Psoas muscle (tissue), 8 donors: ENCODE measurements around the gene SNRNP200. TPM values are rescaled to one million over a fixed set of nuclear protein-coding genes. Genes with fewer than 3 reads are reported as not detected.

Experiments used
- ATAC-seq, 4 donors: fragments of 200-7000 bp; cut with Tn5 transposase; one replicate each; pipeline ENCODE4 v1.9.1; 2020; ENCODE audit warnings: moderate library complexity in 3 of 4, mild to moderate bottlenecking in 2 of 4
- DNase-seq, 2 donors: peaks; one replicate each; pipeline ENCODE4 v3.0.0-alpha.2; 2020
- H3K27ac ChIP-seq: fragments of 200-600 bp; one replicate; pipeline ENCODE4 v1.8.0; 2022
- H3K27me3 ChIP-seq, 3 donors: fragments of 200-600 bp in 1 of 3; one replicate each; pipeline versions ENCODE4 v1.6.1 to v1.8.0; 2013 to 2022; ENCODE audit warnings: low read length in 2 of 3, mild to moderate bottlenecking in 2 of 3, moderate library complexity in 1 of 3; ENCODE audit not compliant: insufficient read depth in 3 of 3
- H3K36me3 ChIP-seq, 2 donors: fragments of 200-600 bp in 1 of 2; one replicate each; pipeline versions ENCODE4 v1.6.1 to v1.8.0; 2013 to 2022; ENCODE audit warnings: low read depth in 1 of 2, mild to moderate bottlenecking in 1 of 2, moderate library complexity in 1 of 2; ENCODE audit not compliant: insufficient read depth in 1 of 2
- H3K4me1 ChIP-seq: fragments of 200-600 bp; one replicate; pipeline ENCODE4 v1.8.0; 2022
- H3K4me3 ChIP-seq: fragments of 200-600 bp; one replicate; pipeline ENCODE4 v1.8.0; 2022; ENCODE audit warnings: mild to moderate bottlenecking
- H3K9me3 ChIP-seq: fragments of 200-600 bp; one replicate; pipeline ENCODE4 v1.8.0; 2022
- CTCF ChIP-seq: fragments of 200-600 bp; IDR thresholded peaks from one replicate; pipeline ENCODE4 v1.8.0; 2022; ENCODE audit warnings: antibody characterized with exemption
- WGBS, 3 donors: extraction: QIAGEN DNeasy Blood & Tissue Kit; methylation state at CpG; one replicate each; pipeline versions ENCODE4 v1.1.6 to v1.1.7; 2013; 5-methylcytosine and 5-hydroxymethylcytosine counted together
- intact Hi-C, 2 donors: fragments of 100-400 bp; cut with DNase I; formaldehyde crosslinking; loops; one replicate each; pipeline versions ENCODE4 v1.11.0 to v1.14.2; 2022
- polyA plus RNA-seq, 3 donors: library from polyadenylated mRNA; stranded (reverse); fragments of 200-250 nt; gene quantifications; one replicate each; pipeline ENCODE4 v1.2.3, GENCODE V29; 2013
- total RNA-seq, 4 donors: library from RNA; stranded (reverse); fragmentation: NEBNext Ultra II Directional in 2 of 4; extraction: Animal tissue kit (Norgen Biotek cat#: 25700) in 2 of 4; gene quantifications; one replicate each; pipeline versions ENCODE4 v1.2.1 to v1.2.4, GENCODE V29; 2021 to 2023
- donor health status: healthy with polysubstance abuse.
- donor health status: DM: no; HTN: no; CAD: no; lungs with moderate emphysema.
- donor health status: Bipolar disorder and iron deficiency.
- donor health status: healthy.
- donor health status: DM: yes; HTN: yes; CAD: no.
- donor health status: DM: no; HTN: no; CAD: no.
- donor health status: DM: no; HTN: no; CAD: no.
- donor health status: DM: yes; HTN: yes; CAD: no.

The SNRNP200 gene
- total and polyA plus RNA-seq, 7 donors = 47.6 to 83.1 (median 73.7) TPM

DNA sequence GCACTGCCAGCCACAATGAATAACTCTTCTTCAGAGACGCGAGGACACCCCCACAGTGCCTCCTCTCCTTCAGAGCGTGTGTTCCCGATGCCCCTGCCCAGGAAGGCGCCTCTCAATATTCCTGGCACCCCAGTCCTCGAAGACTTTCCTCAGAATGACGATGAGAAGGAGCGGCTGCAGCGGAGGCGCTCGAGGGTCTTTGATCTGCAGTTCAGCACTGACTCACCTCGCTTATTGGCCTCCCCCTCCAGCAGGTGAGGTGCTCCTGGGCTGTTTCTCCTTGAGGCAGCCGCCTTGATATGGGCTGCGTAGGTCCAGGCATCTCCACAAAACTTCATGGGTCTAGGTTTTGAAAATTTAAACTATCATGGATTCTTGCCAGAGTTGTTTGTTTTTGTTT lies 36.3 kb upstream of the SNRNP200 start:
- Histone ChIP-seq H3K4me3 (no peak overlapping the region), H3K36me3 (no peaks in the 10 kb centered on the region), H3K27ac (no peak overlapping the region), H3K27me3 (no peaks in the 10 kb centered on the region), H3K9me3 (no peaks in the 10 kb centered on the region), H3K4me1 (no peaks in the 10 kb centered on the region)
- WGBS, 3 donors = 94 to 97% (median 96%) methylated on average over 14 of the region's 14 CpGs
- ATAC-seq (no peak), DNase-seq (no peak)
- no peak for TF ChIP-seq CTCF
- intact Hi-C loops = no loop called here

GRCh38 chr2:96340493-96341414 lies 35.4 kb upstream of the SNRNP200 start:
- H3K27ac ChIP-seq = no peak overlapping the region
- intact Hi-C loops = no loop called here

DNA sequence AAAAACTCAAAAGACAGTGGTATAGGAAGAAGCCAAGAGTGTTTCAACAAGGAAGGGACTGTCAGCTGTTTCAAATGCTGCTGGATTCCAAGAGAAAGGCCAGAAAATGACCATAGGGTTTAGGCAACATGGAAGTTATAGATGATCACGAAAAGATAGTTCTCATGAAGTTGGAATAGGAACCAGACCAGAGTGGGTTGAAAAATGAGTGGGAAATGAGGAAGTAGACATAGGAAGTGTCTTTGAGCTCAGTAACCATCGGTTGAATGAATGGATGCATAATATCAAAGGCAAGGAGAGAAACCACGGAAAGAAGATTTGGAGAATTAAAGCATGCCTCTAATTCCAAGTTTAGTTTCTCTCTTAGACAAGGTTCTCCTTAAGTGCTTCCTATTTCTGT lies 31.5 kb upstream of the SNRNP200 start:
- Histone ChIP-seq H3K9me3 (no peaks in the 10 kb centered on the region), H3K4me1 (peaks cover 13% of the 10 kb centered on the region), H3K36me3 (no peaks in the 10 kb centered on the region), H3K27me3 (no peaks in the 10 kb centered on the region), H3K27ac (no peak overlapping the region), H3K4me3 (no peak overlapping the region)
- ATAC-seq = no peak
- WGBS, 3 donors = 89 to 92% (median 91%) methylated on average over 3 of the region's 3 CpGs
- intact Hi-C loops = no loop called here
- TF ChIP-seq CTCF = no peak
- no peak for DNase-seq

More at GRCh38 chr2:96340493-96341414, 35.4 kb upstream of the SNRNP200 start:
- DNase-seq = no peak
- Histone ChIP-seq H3K36me3 (no peaks in the 10 kb centered on the region), H3K4me3 (no peak overlapping the region), H3K27me3 (no peaks in the 10 kb centered on the region), H3K9me3 (no peaks in the 10 kb centered on the region), H3K4me1 (peaks cover 6% of the 10 kb centered on the region)
- no peak for ATAC-seq
- 92% methylated on average over 9 of the region's 9 CpGs for WGBS, 3 donors
- no peak for TF ChIP-seq CTCF

DNA sequence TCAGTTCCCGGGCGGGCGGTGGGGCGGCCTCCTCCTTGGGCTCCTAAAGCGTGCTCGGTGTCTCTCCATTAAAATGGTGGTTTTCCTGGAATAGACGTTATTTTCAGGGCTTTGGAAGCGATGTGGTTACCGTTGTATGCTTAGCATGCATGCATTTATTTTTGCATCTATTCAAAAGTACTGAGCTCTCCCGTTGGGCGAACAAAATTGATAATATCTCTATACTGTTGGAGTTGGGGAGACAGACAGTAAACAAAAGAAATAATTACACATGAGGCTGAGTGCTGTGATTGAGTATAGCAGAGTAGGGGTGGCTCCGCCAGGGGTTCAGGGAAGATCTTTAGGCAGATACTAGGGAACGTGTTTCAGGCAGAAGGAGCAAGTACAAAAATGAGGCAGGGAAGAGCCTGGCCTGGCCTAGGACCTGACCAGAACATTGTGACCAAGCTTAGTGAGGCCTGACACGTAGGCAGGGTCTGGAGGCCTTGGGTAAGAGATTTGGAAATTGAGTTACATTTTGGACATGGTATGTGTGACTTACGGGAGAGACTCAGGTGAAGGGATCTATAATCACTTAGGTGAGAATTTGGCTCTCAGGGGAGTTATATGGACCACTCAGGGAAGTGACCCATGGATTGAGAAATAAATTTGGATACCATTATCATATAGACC lies 30.9 kb upstream of the SNRNP200 start:
- Histone ChIP-seq H3K27me3 (no peaks in the 10 kb centered on the region), H3K9me3 (no peaks in the 10 kb centered on the region), H3K4me1 (peaks cover 13% of the 10 kb centered on the region), H3K27ac (no peak overlapping the region), H3K4me3 (peak overlapping the region; percentile 84), H3K36me3 (no peaks in the 10 kb centered on the region)
- 18% methylated on average over 15 of the region's 15 CpGs for whole genome bisulfite sequencing, 3 donors
- no peak for TF ChIP-seq CTCF
- DNase-seq (no peak), ATAC-seq (no peak)
- intact Hi-C loops = no loop called here
